HL-60 (cell line): ENCODE results near the gene EPHA4.

Experiments
- GABPA ChIP-seq: IDR thresholded peaks from 2 replicates; pipeline ENCODE4 v1.6.1; 2012; ENCODE audit warnings: low read depth
- POLR2AphosphoS5 ChIP-seq: IDR thresholded peaks from 2 replicates; pipeline ENCODE4 v1.6.1; 2012; ENCODE audit warnings: low read depth
- SPI1 ChIP-seq: IDR thresholded peaks from 2 replicates; pipeline ENCODE4 v1.6.1; 2012; ENCODE audit warnings: low read depth, mild to moderate bottlenecking, borderline replicate concordance
- TF ChIP-seq, protein P1 (sequence below): IDR thresholded peaks from one replicate; pipeline ENCODE4 v1.5.1; 2011; ENCODE audit warnings: low read length, control low read depth, inconsistent platforms; ENCODE audit not compliant: insufficient read depth
- TF ChIP-seq, protein P2 (sequence below): IDR thresholded peaks from 2 replicates; pipeline ENCODE4 v1.6.1; 2012; ENCODE audit warnings: low read depth; ENCODE audit not compliant: insufficient replicate concordance

DNA sequence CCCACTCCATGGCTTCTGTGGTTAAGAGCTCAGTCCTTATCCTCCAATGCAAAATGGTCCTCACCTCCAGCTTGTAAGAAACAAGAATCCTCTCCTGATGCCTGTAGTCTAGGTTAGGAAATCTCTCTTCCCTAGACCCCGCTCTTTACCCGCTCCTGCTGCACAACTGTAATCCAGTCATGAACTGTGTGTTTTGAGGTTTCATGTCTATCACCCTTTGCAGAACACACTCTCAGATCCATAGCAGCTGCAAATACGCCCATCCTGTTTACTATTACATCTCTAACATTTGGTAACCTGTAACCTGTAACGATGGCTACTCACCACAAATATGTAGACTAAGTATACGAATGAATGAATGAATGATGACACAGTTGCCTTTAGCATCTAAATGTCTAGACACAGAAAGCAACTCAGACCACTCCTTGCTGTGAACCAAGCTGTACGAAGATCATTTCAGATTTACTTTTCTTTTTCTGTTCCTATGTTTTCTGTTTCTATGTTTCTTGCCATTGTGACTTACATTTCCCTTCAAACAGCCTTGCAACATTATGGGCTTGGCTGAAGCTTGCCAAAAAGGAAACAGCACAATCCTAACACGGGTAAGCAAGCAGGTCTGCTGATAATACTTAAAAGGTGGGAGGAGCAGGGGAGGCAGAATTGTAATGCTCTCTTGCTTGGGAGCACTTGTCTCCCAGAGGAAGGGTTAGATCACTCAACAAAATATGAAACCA, 53.7 kb downstream of the EPHA4 start:
- TF ChIP-seq, protein P1, sequence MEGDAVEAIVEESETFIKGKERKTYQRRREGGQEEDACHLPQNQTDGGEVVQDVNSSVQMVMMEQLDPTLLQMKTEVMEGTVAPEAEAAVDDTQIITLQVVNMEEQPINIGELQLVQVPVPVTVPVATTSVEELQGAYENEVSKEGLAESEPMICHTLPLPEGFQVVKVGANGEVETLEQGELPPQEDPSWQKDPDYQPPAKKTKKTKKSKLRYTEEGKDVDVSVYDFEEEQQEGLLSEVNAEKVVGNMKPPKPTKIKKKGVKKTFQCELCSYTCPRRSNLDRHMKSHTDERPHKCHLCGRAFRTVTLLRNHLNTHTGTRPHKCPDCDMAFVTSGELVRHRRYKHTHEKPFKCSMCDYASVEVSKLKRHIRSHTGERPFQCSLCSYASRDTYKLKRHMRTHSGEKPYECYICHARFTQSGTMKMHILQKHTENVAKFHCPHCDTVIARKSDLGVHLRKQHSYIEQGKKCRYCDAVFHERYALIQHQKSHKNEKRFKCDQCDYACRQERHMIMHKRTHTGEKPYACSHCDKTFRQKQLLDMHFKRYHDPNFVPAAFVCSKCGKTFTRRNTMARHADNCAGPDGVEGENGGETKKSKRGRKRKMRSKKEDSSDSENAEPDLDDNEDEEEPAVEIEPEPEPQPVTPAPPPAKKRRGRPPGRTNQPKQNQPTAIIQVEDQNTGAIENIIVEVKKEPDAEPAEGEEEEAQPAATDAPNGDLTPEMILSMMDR: no peak
- TF ChIP-seq GABPA: no peak
- no peak for TF ChIP-seq POLR2AphosphoS5
- TF ChIP-seq, protein P2, sequence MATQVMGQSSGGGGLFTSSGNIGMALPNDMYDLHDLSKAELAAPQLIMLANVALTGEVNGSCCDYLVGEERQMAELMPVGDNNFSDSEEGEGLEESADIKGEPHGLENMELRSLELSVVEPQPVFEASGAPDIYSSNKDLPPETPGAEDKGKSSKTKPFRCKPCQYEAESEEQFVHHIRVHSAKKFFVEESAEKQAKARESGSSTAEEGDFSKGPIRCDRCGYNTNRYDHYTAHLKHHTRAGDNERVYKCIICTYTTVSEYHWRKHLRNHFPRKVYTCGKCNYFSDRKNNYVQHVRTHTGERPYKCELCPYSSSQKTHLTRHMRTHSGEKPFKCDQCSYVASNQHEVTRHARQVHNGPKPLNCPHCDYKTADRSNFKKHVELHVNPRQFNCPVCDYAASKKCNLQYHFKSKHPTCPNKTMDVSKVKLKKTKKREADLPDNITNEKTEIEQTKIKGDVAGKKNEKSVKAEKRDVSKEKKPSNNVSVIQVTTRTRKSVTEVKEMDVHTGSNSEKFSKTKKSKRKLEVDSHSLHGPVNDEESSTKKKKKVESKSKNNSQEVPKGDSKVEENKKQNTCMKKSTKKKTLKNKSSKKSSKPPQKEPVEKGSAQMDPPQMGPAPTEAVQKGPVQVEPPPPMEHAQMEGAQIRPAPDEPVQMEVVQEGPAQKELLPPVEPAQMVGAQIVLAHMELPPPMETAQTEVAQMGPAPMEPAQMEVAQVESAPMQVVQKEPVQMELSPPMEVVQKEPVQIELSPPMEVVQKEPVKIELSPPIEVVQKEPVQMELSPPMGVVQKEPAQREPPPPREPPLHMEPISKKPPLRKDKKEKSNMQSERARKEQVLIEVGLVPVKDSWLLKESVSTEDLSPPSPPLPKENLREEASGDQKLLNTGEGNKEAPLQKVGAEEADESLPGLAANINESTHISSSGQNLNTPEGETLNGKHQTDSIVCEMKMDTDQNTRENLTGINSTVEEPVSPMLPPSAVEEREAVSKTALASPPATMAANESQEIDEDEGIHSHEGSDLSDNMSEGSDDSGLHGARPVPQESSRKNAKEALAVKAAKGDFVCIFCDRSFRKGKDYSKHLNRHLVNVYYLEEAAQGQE: no peak
- no peak for TF ChIP-seq SPI1
